ENCODE results near the gene DTYMK. TPM values are rescaled to one million over a fixed set of nuclear protein-coding genes. Genes with fewer than 3 reads are reported as not detected.
"Not testable (repeated sequence)": the region's sequence is repeated elsewhere in the genome, so short reads cannot be mapped to it uniquely, and the experiment has no call there.

The DTYMK gene
- total RNA-seq, 2 experiments from 2014 or later, result 4.8 to 6.0 TPM

DNA sequence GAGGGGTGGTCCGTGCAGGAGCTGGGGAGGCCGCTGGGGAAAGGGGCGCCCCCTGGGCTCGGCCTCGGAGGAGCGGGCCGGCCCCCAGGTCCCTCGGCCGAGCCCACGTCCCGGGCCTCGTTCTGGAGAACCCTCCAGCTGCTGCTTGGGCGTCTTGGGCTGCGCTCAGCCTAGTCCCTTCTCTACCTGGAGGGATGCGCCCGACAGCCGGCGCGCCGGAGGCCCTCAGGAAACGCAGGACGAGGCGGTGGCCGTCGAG lies 47.5 kb upstream of the DTYMK start:
- DNase-seq (no peak), ATAC-seq (ENCODE audit: poor library complexity) (no peak)
- ChIA-PET CTCF (interaction anchor here (0.9 to 4.1 kb wide), 3 partner anchors 29 to 55 kb away, joined by 4 to 19 read pairs (median 6); partner anchors contain the start of gene ING5), POLR2A (interaction anchor here (0.8 to 4.4 kb wide), 14 partner anchors 20 to 1169 kb away, joined by 3 to 49 read pairs (median 5); partner anchors contain the start of genes DTYMK, HDLBP, ING5 and SEPTIN2)
- intact Hi-C loops (cut with DNase I, micrococcal nuclease), result loop anchor here (1.0 to 10.0 kb wide), 9 partner anchors 32 to 882 kb away; partner anchors contain the start of genes ING5 (in 2 of the 2), ATG4B (in 1 of the 2), DTYMK (in 1 of the 2) and FARP2 (in 1 of the 2)
- peak overlapping the region; percentile 65 for H3K27ac Mint-ChIP-seq
- Histone ChIP-seq H3K27ac (ENCODE audit: low read depth in 1 of 2, low read length in 2 of 2) (no peak overlapping the region), H3K27me3 (ENCODE audit: control insufficient read depth in 1 of 2, insufficient read depth in 2 of 2, low read length in 2 of 2) (no peaks in the 10 kb centered on the region), H3K9me3 (ENCODE audit: control insufficient read depth in 1 of 2, insufficient read depth in 1 of 2, low read length in 2 of 2) (no peaks in the 10 kb centered on the region), H3K4me1 (ENCODE audit: insufficient read depth, low read length) (peaks cover 43% of the 10 kb centered on the region), H3K4me3 (ENCODE audit: low read length) (peak overlapping the region; percentile 45), H3K36me3 (ENCODE audit: insufficient read depth, low read length) (peaks cover 9% of the 10 kb centered on the region)
- peak overlapping the region; percentile 67 for H3K4me3 Mint-ChIP-seq
- no peaks in the 10 kb centered on the region for H3K9me3 Mint-ChIP-seq
- TF ChIP-seq, protein P1, sequence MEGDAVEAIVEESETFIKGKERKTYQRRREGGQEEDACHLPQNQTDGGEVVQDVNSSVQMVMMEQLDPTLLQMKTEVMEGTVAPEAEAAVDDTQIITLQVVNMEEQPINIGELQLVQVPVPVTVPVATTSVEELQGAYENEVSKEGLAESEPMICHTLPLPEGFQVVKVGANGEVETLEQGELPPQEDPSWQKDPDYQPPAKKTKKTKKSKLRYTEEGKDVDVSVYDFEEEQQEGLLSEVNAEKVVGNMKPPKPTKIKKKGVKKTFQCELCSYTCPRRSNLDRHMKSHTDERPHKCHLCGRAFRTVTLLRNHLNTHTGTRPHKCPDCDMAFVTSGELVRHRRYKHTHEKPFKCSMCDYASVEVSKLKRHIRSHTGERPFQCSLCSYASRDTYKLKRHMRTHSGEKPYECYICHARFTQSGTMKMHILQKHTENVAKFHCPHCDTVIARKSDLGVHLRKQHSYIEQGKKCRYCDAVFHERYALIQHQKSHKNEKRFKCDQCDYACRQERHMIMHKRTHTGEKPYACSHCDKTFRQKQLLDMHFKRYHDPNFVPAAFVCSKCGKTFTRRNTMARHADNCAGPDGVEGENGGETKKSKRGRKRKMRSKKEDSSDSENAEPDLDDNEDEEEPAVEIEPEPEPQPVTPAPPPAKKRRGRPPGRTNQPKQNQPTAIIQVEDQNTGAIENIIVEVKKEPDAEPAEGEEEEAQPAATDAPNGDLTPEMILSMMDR (IDR thresholded peaks at IDR 0.05), result no peak
- H3K36me3 Mint-ChIP-seq (ENCODE audit: low read depth), result no peaks in the 10 kb centered on the region
- no peaks in the 10 kb centered on the region for H3K27me3 Mint-ChIP-seq
- H3K4me1 Mint-ChIP-seq (ENCODE audit: low read depth), result peaks cover 10% of the 10 kb centered on the region

GRCh38 chr2:241733391-241734207 lies 47.0 kb upstream of the DTYMK start:
- Mint-ChIP-seq H3K36me3 (ENCODE audit: low read depth) (no peaks in the 10 kb centered on the region), H3K27ac (peak overlapping the region; percentile 65), H3K27me3 (no peaks in the 10 kb centered on the region), H3K4me3 (peak overlapping the region; percentile 77), H3K4me1 (ENCODE audit: low read depth) (peaks cover 10% of the 10 kb centered on the region), H3K9me3 (no peaks in the 10 kb centered on the region)
- intact Hi-C loops (cut with DNase I, micrococcal nuclease), result loop anchor here (1.0 to 10.0 kb wide), 9 partner anchors 31 to 881 kb away; partner anchors contain the start of genes ING5 (in 2 of the 2), ATG4B (in 1 of the 2), DTYMK (in 1 of the 2) and FARP2 (in 1 of the 2)
- ChIA-PET POLR2A (interaction anchor here (0.9 to 4.4 kb wide), 13 partner anchors 20 to 1168 kb away, joined by 3 to 49 read pairs (median 6); partner anchors contain the start of genes DTYMK, HDLBP, ING5 and SEPTIN2), CTCF (interaction anchor here (1.6 to 4.1 kb wide), 2 partner anchors 29 to 31 kb away, joined by 6 to 19 read pairs; partner anchors contain the start of gene ING5)
- Histone ChIP-seq H3K36me3 (ENCODE audit: insufficient read depth, low read length) (peaks cover 5% of the 10 kb centered on the region), H3K4me3 (ENCODE audit: low read length) (peak overlapping the region; percentile 45), H3K27ac (ENCODE audit: low read depth in 1 of 2, low read length in 2 of 2) (no peak overlapping the region), H3K4me1 (ENCODE audit: insufficient read depth, low read length) (peaks cover 42% of the 10 kb centered on the region), H3K27me3 (ENCODE audit: control insufficient read depth in 1 of 2, insufficient read depth in 2 of 2, low read length in 2 of 2) (no peaks in the 10 kb centered on the region), H3K9me3 (ENCODE audit: control insufficient read depth in 1 of 2, insufficient read depth in 1 of 2, low read length in 2 of 2) (no peaks in the 10 kb centered on the region)
- TF ChIP-seq, protein P1 (IDR thresholded peaks at IDR 0.05), result no peak
- DNase-seq (peak in 2 of 14 experiments; percentile 18 to 40), ATAC-seq (ENCODE audit: poor library complexity) (no peak)

DNA sequence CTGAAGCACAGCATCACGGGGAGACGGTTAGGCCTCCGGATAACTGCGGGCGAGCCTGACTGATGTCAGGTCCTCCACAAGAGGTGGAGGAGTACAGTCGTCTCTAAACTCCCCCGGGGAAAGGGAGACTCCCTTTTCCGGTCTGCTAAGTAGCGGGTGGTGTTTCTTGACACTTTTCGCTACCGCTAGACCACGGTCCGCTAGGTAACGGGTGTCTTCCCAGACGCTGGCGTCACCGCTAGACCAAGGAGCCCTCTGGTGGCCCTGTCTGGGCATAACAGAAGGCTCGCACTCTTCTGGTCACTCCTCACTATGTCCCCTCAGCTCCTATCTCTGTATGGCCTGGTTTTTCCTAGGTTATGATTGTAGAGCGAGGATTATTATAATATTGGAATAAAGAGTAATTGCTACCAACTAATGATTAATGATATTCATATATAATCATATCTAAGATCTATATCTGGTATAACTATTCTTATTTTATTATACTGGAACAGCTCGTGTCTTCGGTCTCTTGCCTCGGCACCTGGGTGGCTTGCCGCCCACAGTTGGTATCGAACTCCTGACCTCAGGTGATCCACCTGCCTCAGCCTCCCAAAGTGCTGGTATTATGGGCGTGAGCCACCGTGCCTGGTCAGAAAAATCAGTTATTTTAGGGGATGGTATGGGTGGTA lies 46.0 kb upstream of the DTYMK start:
- not testable (repeated sequence) for H3K27ac ChIP-seq (ENCODE audit: low read depth in 1 of 2, low read length in 2 of 2); H3K36me3 Mint-ChIP-seq (ENCODE audit: low read depth); H3K4me1 Mint-ChIP-seq (ENCODE audit: low read depth); H3K4me3 ChIP-seq (ENCODE audit: low read length); ATAC-seq (ENCODE audit: poor library complexity); H3K36me3 ChIP-seq (ENCODE audit: insufficient read depth, low read length); H3K27me3 Mint-ChIP-seq; H3K9me3 Mint-ChIP-seq; H3K9me3 ChIP-seq (ENCODE audit: control insufficient read depth in 1 of 2, insufficient read depth in 1 of 2, low read length in 2 of 2); H3K27me3 ChIP-seq (ENCODE audit: control insufficient read depth in 1 of 2, insufficient read depth in 2 of 2, low read length in 2 of 2)
- TF ChIP-seq, protein P1 (IDR thresholded peaks at IDR 0.05), result peak; percentile 67
- H3K4me1 ChIP-seq (ENCODE audit: insufficient read depth, low read length), result peaks cover 38% of the 10 kb centered on the region
- peak overlapping the region; percentile 33 for H3K27ac Mint-ChIP-seq
- peak; percentile 34 to 79 (median 46) for DNase-seq
- intact Hi-C loops (cut with DNase I, micrococcal nuclease), result loop anchor here (5.0 to 10.0 kb wide), 5 partner anchors 95 to 880 kb away; partner anchors contain the start of genes ATG4B (in 1 of the 2), FARP2 (in 1 of the 2), PPP1R7 (in 1 of the 2) and THAP4 (in 1 of the 2)
- POLR2A ChIA-PET, result interaction anchor here (2.0 to 4.4 kb wide), 3 partner anchors 32 to 115 kb away, joined by 6 to 49 read pairs (median 10); partner anchors contain the start of gene ING5
- H3K4me3 Mint-ChIP-seq, result peak overlapping the region; percentile 77
- CTCF ChIA-PET, result interaction anchor here (4.1 kb wide), 1 partner anchor 30 kb away, joined by 19 read pairs; the partner anchor contains the start of gene ING5

Data from CD4-positive, alpha-beta T cell (primary cell).